Measurements from ENCODE around the gene ERMP1.

ERMP1 gene

GRCh38 chr9:5852987-5853386 lies 20.1 kb upstream of the ERMP1 start:
- H3K27ac ChIP-seq = no peak overlapping the region
- DNase-seq = no peak
- H3K27me3 ChIP-seq (replicated peaks) = no peaks in the 10 kb centered on the region
- H3K36me3 ChIP-seq (replicated peaks) = no peaks in the 10 kb centered on the region
- H3K4me3 ChIP-seq (ENCODE audit: low read depth, low read length) = no peak overlapping the region
- in situ Hi-C loops (cut with HindIII; ENCODE audit: low pct_ligation_motif_present, low sequenced_read_pairs) = no loop called here
- TF ChIP-seq CTCF (IDR thresholded peaks at IDR 0.05; ENCODE audit: low read depth, low read length, missing control alignments) = no peak

- in situ Hi-C loops (cut with HindIII; ENCODE audit: low pct_ligation_motif_present, low sequenced_read_pairs) = no loop called here
- no peaks in the 10 kb centered on the region for H3K36me3 ChIP-seq (replicated peaks)
- no peak overlapping the region for H3K4me3 ChIP-seq (ENCODE audit: low read depth, low read length)
- peak; percentile 55 for DNase-seq
- no peak for TF ChIP-seq CTCF (IDR thresholded peaks at IDR 0.05; ENCODE audit: low read depth, low read length, missing control alignments)
- no peaks in the 10 kb centered on the region for H3K27me3 ChIP-seq (replicated peaks)
- no peak overlapping the region for H3K27ac ChIP-seq
Measured at GRCh38 chr9:5851445-5851844, 18.5 kb upstream of the ERMP1 start.

- in situ Hi-C loops (cut with HindIII; ENCODE audit: low pct_ligation_motif_present, low sequenced_read_pairs) = no loop called here
- no peak overlapping the region for H3K27ac ChIP-seq
- H3K4me3 ChIP-seq (ENCODE audit: low read depth, low read length) = no peak overlapping the region
- no peak for TF ChIP-seq CTCF (IDR thresholded peaks at IDR 0.05; ENCODE audit: low read depth, low read length, missing control alignments)
- DNase-seq = no peak
- H3K27me3 ChIP-seq (replicated peaks) = no peaks in the 10 kb centered on the region
- H3K36me3 ChIP-seq (replicated peaks) = no peaks in the 10 kb centered on the region
Measured at GRCh38 chr9:5850724-5851122, 17.8 kb upstream of the ERMP1 start.

GRCh38 chr9:5848372-5848882 lies 15.5 kb upstream of the ERMP1 start:
- H3K27me3 ChIP-seq (replicated peaks) = no peaks in the 10 kb centered on the region
- TF ChIP-seq CTCF (IDR thresholded peaks at IDR 0.05; ENCODE audit: low read depth, low read length, missing control alignments) = no peak
- no peak overlapping the region for H3K4me3 ChIP-seq (ENCODE audit: low read depth, low read length)
- in situ Hi-C loops (cut with HindIII; ENCODE audit: low pct_ligation_motif_present, low sequenced_read_pairs) = no loop called here
- H3K36me3 ChIP-seq (replicated peaks) = no peaks in the 10 kb centered on the region
- no peak for DNase-seq
- no peak overlapping the region for H3K27ac ChIP-seq

GRCh38 chr9:5846501-5846921 lies 13.6 kb upstream of the ERMP1 start:
- Histone ChIP-seq H3K36me3 (replicated peaks) (no peaks in the 10 kb centered on the region), H3K4me3 (ENCODE audit: low read depth, low read length) (no peak overlapping the region), H3K27me3 (replicated peaks) (no peaks in the 10 kb centered on the region), H3K27ac (no peak overlapping the region)
- in situ Hi-C loops (cut with HindIII; ENCODE audit: low pct_ligation_motif_present, low sequenced_read_pairs) = no loop called here
- TF ChIP-seq CTCF (IDR thresholded peaks at IDR 0.05; ENCODE audit: low read depth, low read length, missing control alignments) = no peak
- DNase-seq = no peak

GRCh38 chr9:5846096-5846495 lies 13.2 kb upstream of the ERMP1 start:
- DNase-seq = no peak
- no peaks in the 10 kb centered on the region for H3K36me3 ChIP-seq (replicated peaks)
- no peak overlapping the region for H3K4me3 ChIP-seq (ENCODE audit: low read depth, low read length)
- no peak for TF ChIP-seq CTCF (IDR thresholded peaks at IDR 0.05; ENCODE audit: low read depth, low read length, missing control alignments)
- no peak overlapping the region for H3K27ac ChIP-seq
- in situ Hi-C loops (cut with HindIII; ENCODE audit: low pct_ligation_motif_present, low sequenced_read_pairs) = no loop called here
- H3K27me3 ChIP-seq (replicated peaks) = no peaks in the 10 kb centered on the region
